ENCODE data around the gene GALK2. TPM values are rescaled to one million over a fixed set of nuclear protein-coding genes. Genes with fewer than 3 reads are reported as not detected.
A peak's percentile ranks its signal among the peaks of the same experiment; 100 is the strongest.

Gene GALK2
- 10 to 100 TPM; 31.1 to 33.1 TPM for total RNA-seq

- POLR2A ChIA-PET = interaction anchor here (0.8 to 2.3 kb wide), 7 partner anchors 15 to 1185 kb away, joined by 3 to 48 read pairs (median 3); partner anchors contain the start of genes CEP152, COPS2, DUT and EID1
- H3K4me3 Mint-ChIP-seq = peak within 1 kb of the TSS; percentile 87
- peak; percentile 92 for DNase-seq
- peak within 1 kb of the TSS; percentile 88 for H3K27ac Mint-ChIP-seq
- intact Hi-C loops (cut with micrococcal nuclease) = loop anchor here (1.0 to 5.0 kb wide), 4 partner anchors 15 to 452 kb away; partner anchors contain the start of genes COPS2, DTWD1, EID1 and FAM227B
- peaks cover 30% of the 10 kb centered on the region for H3K4me1 Mint-ChIP-seq (ENCODE audit: low read depth)
- no peaks in the 10 kb centered on the region for H3K9me3 Mint-ChIP-seq
- CTCF ChIA-PET = interaction anchor here (0.7 to 1.2 kb wide), 7 partner anchors 14 to 1147 kb away, joined by 3 to 7 read pairs (median 4); partner anchors contain the start of genes COPS2 and EID1
- no peaks in the 10 kb centered on the region for H3K36me3 Mint-ChIP-seq
- no peaks in the 10 kb centered on the region for H3K27me3 Mint-ChIP-seq
Observed at GRCh38 chr15:49169880-49170597, at the start of gene GALK2. GALK2 (plus strand) TSS chr15:49170247; CDS start chr15:49170323, 76 bp downstream.

DNA sequence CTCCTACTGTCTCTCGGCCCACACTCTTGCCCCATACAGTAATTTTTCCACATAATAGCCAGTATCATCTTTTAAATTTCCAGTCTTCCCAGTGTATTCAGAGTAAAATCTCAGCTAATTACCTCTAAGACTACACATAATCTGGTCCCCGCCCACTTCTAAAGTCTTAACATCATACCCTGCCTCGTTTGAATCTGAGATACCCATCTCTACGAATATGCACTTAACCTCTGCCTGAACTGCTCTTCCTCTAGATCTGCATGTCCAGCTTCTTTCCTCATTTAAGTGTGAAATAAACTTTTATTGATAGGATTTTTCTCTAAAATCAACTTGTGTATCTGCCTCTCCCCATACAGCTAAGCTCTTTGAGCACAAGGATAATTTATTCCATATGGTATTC is 49.2 kb upstream of the GALK2 start:
- Mint-ChIP-seq H3K4me3 (no peak overlapping the region), H3K27me3 (no peaks in the 10 kb centered on the region), H3K9me3 (no peaks in the 10 kb centered on the region), H3K36me3 (peaks cover 9% of the 10 kb centered on the region), H3K4me1 (ENCODE audit: low read depth) (no peaks in the 10 kb centered on the region), H3K27ac (no peak overlapping the region)
- ChIA-PET POLR2A (no interaction called here), CTCF (interaction anchor here (0.8 to 2.4 kb wide), 3 partner anchors 10 to 259 kb away, joined by 3 to 12 read pairs (median 4); no protein-coding TSS in a partner anchor)
- intact Hi-C loops (cut with micrococcal nuclease) = no loop called here
- DNase-seq = no peak

GRCh38 chr15:49121901-49122300 is 48.1 kb upstream of the GALK2 start:
- Mint-ChIP-seq H3K27ac (no peak overlapping the region), H3K4me1 (ENCODE audit: low read depth) (no peaks in the 10 kb centered on the region)
- intact Hi-C loops (cut with micrococcal nuclease) = no loop called here

DNA sequence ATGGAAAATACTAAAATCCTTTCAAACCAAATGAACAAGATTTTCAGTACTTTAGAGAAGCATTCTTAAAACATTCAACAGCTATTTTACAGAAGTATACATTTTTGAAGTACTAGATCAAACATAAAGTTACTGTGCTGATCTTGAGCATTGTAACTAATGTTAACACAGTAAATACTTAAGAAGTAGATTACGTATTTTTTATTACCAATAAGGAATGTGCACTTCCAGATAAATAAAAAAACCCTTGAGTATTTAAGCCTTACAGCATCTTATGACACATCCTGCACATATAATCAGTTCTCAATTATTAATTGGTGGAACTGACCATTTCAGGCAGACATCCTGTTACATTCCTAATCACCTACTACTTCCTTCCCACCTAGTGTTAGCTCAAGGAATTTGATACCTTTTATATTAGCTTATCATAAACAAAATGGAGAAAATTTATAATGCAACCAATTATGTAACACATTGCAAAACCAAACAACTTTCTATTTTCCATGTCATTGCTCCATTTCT is 47.4 kb upstream of the GALK2 start:
- ChIA-PET POLR2A (no interaction called here), CTCF (interaction anchor here (2.4 kb wide), 1 partner anchor 261 kb away, joined by 12 read pairs; no protein-coding TSS in a partner anchor)
- intact Hi-C loops (cut with micrococcal nuclease) = no loop called here
- Mint-ChIP-seq H3K36me3 (peaks cover 4% of the 10 kb centered on the region), H3K27ac (no peak overlapping the region), H3K27me3 (no peaks in the 10 kb centered on the region), H3K4me3 (no peak overlapping the region), H3K4me1 (ENCODE audit: low read depth) (no peaks in the 10 kb centered on the region), H3K9me3 (no peaks in the 10 kb centered on the region)
- no peak for DNase-seq

More at GRCh38 chr15:49121901-49122300, 48.1 kb upstream of the GALK2 start:
- Mint-ChIP-seq H3K4me3 (no peak overlapping the region), H3K27me3 (no peaks in the 10 kb centered on the region), H3K9me3 (no peaks in the 10 kb centered on the region), H3K36me3 (peaks cover 4% of the 10 kb centered on the region)
- CTCF ChIA-PET = interaction anchor here (2.4 kb wide), 1 partner anchor 260 kb away, joined by 12 read pairs; no protein-coding TSS in a partner anchor
- DNase-seq = no peak
- POLR2A ChIA-PET = no interaction called here

DNA sequence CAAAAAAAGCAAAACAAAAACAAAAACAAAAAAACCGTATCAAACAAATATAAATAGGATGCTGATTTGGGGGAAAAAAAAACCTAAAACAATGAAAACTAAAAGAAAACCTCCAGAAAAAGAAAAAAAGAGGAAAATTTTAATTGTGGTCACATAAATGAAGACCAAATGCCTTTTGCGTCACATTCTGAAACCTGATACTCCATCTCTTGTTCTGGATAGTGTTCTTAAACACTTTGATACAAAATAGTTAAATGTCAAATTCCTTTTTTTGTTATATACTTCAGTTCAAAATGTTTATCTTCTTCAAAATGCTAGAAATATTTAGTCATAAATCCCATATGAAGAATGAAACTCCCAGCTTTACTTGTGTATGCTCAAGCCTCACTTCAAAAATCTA is 45.7 kb upstream of the GALK2 start:
- CTCF ChIA-PET = interaction anchor here (1.1 to 2.1 kb wide), 2 partner anchors 22 to 263 kb away, joined by 6 to 7 read pairs; no protein-coding TSS in a partner anchor
- Mint-ChIP-seq H3K27ac (no peak overlapping the region), H3K4me1 (ENCODE audit: low read depth) (no peaks in the 10 kb centered on the region), H3K4me3 (no peak overlapping the region), H3K9me3 (no peaks in the 10 kb centered on the region), H3K27me3 (no peaks in the 10 kb centered on the region), H3K36me3 (peaks cover 14% of the 10 kb centered on the region)
- POLR2A ChIA-PET = interaction anchor here (1.1 kb wide), 1 partner anchor 497 kb away, joined by 3 read pairs; the partner anchor contains the start of gene DTWD1
- intact Hi-C loops (cut with micrococcal nuclease) = no loop called here
- DNase-seq = no peak

DNA sequence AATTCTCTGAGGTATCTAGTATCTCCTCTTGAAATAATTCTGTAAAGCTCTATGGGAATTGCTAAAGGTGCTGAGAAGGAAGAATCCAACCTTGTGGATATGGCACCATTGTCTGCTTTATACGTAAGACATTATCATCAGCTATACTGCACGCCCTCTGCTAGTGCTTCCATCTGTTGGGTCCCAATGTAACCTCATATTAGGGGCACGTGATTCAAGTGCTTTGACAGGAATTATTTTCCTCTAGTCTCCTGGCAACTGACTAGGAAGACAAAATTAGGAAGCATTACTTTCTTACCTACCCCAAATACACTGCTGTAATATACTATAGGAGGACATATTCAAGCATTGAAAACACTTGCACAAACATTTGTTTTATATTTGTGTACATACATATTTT is 38.6 kb upstream of the GALK2 start:
- no peak overlapping the region for H3K27ac Mint-ChIP-seq
- intact Hi-C loops (cut with micrococcal nuclease) = no loop called here
- peaks cover 15% of the 10 kb centered on the region for H3K4me1 Mint-ChIP-seq (ENCODE audit: low read depth)
- no peaks in the 10 kb centered on the region for H3K9me3 Mint-ChIP-seq
- POLR2A ChIA-PET = no interaction called here
- peaks cover 49% of the 10 kb centered on the region for H3K36me3 Mint-ChIP-seq
- no peaks in the 10 kb centered on the region for H3K27me3 Mint-ChIP-seq
- CTCF ChIA-PET = interaction anchor here (0.9 kb wide), 1 partner anchor 15 kb away, joined by 3 read pairs; no protein-coding TSS in a partner anchor
- H3K4me3 Mint-ChIP-seq = no peak overlapping the region
- no peak for DNase-seq

DNA sequence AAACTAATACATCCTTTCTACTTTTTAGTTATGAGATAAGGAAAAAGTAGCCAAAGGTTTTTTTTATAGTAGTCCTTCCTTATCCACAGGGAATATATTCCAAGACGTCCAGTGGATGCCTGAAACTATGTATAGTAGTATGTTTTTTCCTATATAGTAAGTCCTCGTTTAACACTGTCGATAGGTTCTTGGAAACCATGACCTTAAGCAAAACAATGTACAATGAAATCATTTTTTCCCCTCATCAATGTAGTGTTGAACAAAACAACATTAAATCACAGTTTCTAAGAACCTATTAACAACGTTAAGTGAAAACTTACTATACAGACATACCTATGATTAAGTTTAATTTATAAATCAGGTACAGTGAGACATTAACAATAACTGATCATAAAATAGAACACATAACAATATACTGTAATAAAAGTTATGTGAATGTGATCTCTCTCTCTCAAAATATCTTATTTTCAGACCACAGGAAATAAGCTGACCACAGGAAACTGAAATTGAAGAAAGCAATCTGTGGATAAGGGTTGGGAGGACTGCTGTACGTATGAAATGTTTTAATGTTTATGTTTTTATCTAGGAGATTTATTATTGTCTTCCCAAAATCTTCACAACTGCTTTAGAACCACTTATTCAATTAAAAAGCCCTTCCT is 35.2 kb upstream of the GALK2 start:
- peaks cover 38% of the 10 kb centered on the region for H3K36me3 Mint-ChIP-seq

DNA sequence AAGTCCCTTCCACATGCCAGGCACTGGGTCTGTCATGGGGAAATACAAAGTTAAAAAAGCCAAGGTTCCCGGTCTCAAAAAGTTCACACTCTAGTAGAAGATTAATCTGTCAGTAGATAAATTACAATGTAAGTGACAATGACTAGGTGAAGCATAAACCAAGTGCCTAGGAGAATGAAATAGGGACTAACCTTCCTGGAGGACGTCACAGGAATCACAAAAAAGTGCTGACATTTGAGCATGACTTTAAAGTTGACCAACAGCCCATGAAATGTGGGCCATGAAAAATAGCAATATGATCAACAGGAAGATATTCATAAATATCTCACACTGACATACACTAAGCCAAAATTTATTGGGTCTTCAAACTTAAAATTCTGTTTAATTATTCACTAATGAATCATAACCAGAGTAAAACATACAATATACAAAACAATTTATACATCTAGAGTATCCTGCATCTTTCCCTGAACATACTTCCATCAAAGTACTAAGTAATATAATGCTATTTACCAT is 34.6 kb upstream of the GALK2 start:
- CTCF ChIA-PET = no interaction called here
- Mint-ChIP-seq H3K4me3 (no peak overlapping the region), H3K36me3 (peaks cover 39% of the 10 kb centered on the region), H3K9me3 (no peaks in the 10 kb centered on the region), H3K4me1 (ENCODE audit: low read depth) (peaks cover 25% of the 10 kb centered on the region), H3K27me3 (no peaks in the 10 kb centered on the region), H3K27ac (no peak overlapping the region)
- POLR2A ChIA-PET = no interaction called here
- DNase-seq = no peak
- intact Hi-C loops (cut with micrococcal nuclease) = no loop called here

More for the DNA sequence above, 35.2 kb upstream of the GALK2 start:
- Mint-ChIP-seq H3K9me3 (no peaks in the 10 kb centered on the region), H3K27me3 (no peaks in the 10 kb centered on the region), H3K27ac (no peak overlapping the region), H3K4me3 (no peak overlapping the region), H3K4me1 (ENCODE audit: low read depth) (peaks cover 25% of the 10 kb centered on the region)
- ChIA-PET CTCF (interaction anchor here (1.0 kb wide), 1 partner anchor 274 kb away, joined by 3 read pairs; no protein-coding TSS in a partner anchor), POLR2A (no interaction called here)
- no peak for DNase-seq
- intact Hi-C loops (cut with micrococcal nuclease) = no loop called here

DNA sequence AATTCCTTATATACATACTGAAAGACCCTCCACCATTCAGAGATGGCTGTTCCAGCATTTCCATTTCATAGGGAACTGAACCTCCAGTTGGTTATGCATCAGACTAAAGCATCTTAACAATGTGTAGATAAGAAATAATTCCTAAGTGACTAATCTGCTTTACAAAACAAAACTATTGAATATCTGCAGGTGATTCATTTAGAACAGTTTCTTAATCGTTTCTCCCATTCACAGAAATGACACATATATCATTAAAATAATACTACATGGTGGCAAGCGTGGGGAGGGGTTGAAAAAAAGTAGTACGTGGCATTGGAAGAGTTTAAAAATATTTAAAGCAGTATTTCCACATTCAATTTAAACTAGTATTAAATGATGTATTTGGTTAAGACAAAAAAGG is 34.1 kb upstream of the GALK2 start:
- Mint-ChIP-seq H3K36me3 (peaks cover 43% of the 10 kb centered on the region), H3K4me3 (no peak overlapping the region), H3K27me3 (no peaks in the 10 kb centered on the region), H3K27ac (no peak overlapping the region), H3K9me3 (no peaks in the 10 kb centered on the region), H3K4me1 (ENCODE audit: low read depth) (peaks cover 25% of the 10 kb centered on the region)
- DNase-seq = no peak
- CTCF ChIA-PET = no interaction called here
- POLR2A ChIA-PET = no interaction called here
- intact Hi-C loops (cut with micrococcal nuclease) = no loop called here

- Mint-ChIP-seq H3K36me3 (peaks cover 45% of the 10 kb centered on the region), H3K4me3 (no peak overlapping the region), H3K27me3 (no peaks in the 10 kb centered on the region), H3K27ac (no peak overlapping the region), H3K9me3 (no peaks in the 10 kb centered on the region), H3K4me1 (ENCODE audit: low read depth) (peaks cover 25% of the 10 kb centered on the region)
- DNase-seq = no peak
- intact Hi-C loops (cut with micrococcal nuclease) = no loop called here
- CTCF ChIA-PET = interaction anchor here (1.3 to 1.6 kb wide), 4 partner anchors 8 to 284 kb away, joined by 3 to 8 read pairs (median 4); partner anchors contain the start of gene GALK2
- POLR2A ChIA-PET = interaction anchor here (2.1 kb wide), 1 partner anchor 18 kb away, joined by 7 read pairs; the partner anchor contains the start of gene COPS2
Observed at GRCh38 chr15:49137861-49138260, 32.2 kb upstream of the GALK2 start.

DNA sequence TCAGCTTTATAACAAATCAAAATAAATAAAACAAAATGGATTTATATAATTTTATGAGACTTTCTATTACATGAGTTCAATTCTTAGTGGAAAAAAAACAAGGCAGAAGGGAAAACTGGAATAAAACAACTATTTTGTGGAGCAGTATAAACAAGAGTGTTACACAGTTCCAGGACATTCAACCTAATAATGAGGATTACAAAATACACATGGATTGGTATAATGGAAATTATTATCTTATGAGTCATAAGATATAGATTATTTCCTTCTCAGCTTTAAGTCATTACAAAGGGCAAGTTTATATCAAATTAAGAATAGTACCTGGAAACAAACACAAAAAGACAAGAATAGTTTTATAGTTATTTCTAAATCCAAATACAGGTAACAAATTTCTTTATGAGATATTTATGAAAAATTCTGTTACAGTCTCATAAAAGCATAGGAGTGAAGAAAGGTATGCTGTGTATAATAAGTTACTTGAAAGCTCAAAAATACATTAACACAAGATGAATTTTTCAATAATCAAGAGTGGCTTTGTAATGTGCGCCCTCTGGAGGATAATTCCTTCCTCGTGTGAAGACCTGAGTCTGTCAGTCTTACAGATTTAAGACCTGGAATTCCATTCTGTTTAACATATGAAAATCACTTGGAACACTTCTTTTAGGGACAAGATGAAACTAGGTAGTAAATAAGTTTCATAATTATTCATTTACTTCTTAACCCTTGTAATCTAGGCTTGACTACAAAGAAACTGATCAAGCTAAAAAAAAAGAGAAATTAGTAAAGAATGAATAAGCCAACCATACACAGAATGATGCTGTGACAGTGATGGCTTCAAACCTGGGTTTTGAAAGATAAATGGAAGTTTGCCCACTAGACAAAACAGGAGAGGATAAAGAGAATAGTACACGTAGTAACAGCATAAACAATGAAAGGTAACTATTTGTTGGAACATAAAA is 24.1 kb upstream of the GALK2 start:
- Mint-ChIP-seq H3K27me3 (no peaks in the 10 kb centered on the region), H3K36me3 (peaks cover 28% of the 10 kb centered on the region), H3K4me1 (ENCODE audit: low read depth) (peaks cover 41% of the 10 kb centered on the region), H3K9me3 (no peaks in the 10 kb centered on the region), H3K27ac (no peak overlapping the region), H3K4me3 (no peak overlapping the region)
- POLR2A ChIA-PET = no interaction called here
- DNase-seq = peak; percentile 22
- intact Hi-C loops (cut with micrococcal nuclease) = loop anchor here (1.0 kb wide), 2 partner anchors 9 to 284 kb away; partner anchors contain the start of gene COPS2
- CTCF ChIA-PET = interaction anchor here (0.6 to 3.9 kb wide), 34 partner anchors 8 to 335 kb away, joined by 3 to 59 read pairs (median 3); partner anchors contain the start of genes CEP152, COPS2, EID1 and GALK2

Measured in activated CD4-positive, alpha-beta memory T cell treated with anti-CD3 and anti-CD28 coated beads for 36 hours (primary cell).